Right lobe of liver (tissue), 4 donors: ENCODE measurements around the gene IGF1R.

Source experiments
- CTCF ChIP-seq, 4 donors: fragments of 200-600 bp in 3 of 4; fragments of 450-650 bp in 1 of 4; IDR thresholded peaks; one replicate each; pipeline versions ENCODE4 v1.5.1 to v1.8.0; 2016 to 2022; ENCODE audit warnings: antibody characterized with exemption in 4 of 4, mild to moderate bottlenecking in 2 of 4
- POLR2A ChIP-seq: fragments of 450-650 bp; IDR thresholded peaks from one replicate; pipeline ENCODE4 v1.6.1; 2017; ENCODE audit warnings: antibody characterized with exemption, mild to moderate bottlenecking
- donor health status: DM: no; HTN: no; CAD: no.
- donor health status: DM: no; HTN: no; CAD: no.
- donor health status: DM: no; HTN: yes; CAD: no.

DNA sequence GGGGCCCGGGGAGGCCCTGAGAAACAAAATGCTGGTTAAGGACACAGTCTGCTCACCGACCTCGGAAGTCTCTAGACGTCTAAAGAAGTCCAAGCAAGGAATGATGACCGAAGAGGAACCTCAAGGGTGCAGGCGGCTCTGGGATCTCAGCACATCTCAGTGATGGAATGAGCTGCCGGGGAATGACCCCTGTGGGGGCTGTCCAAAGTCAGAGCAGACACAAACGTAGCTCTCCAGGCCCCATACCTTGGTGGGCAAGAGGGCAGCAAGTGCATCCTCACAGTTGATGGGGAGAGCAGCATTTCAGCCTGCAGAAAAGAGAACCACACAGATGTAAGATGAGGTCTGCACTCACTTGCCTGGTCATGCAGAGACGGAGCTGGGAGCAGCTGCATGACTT, 129.1 kb downstream of the IGF1R start:
- TF ChIP-seq CTCF (IDR thresholded peaks at IDR 0.05) (no peak), POLR2A (no peak)
